ENCODE data around the gene ANKRD1.

DNA sequence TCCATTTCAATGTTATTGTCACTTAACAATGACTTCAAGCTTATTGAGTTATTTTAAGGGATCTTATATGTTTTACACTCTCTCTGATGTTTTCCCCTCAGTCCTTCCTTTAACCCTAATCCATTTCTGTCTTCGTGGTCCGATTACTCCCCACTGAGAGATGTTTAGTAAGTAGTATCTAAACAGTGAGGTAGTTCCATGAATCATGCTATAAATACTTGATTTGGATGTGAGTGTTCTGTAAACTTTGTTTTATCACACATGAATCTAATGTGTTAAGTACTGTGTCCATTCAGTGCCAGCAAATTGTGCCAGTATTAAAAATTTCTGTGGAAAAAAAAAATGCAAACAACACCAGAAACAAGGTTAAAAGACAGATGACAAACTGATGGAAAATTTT, 30.5 kb downstream of the ANKRD1 start:
- TF ChIP-seq, protein P1, sequence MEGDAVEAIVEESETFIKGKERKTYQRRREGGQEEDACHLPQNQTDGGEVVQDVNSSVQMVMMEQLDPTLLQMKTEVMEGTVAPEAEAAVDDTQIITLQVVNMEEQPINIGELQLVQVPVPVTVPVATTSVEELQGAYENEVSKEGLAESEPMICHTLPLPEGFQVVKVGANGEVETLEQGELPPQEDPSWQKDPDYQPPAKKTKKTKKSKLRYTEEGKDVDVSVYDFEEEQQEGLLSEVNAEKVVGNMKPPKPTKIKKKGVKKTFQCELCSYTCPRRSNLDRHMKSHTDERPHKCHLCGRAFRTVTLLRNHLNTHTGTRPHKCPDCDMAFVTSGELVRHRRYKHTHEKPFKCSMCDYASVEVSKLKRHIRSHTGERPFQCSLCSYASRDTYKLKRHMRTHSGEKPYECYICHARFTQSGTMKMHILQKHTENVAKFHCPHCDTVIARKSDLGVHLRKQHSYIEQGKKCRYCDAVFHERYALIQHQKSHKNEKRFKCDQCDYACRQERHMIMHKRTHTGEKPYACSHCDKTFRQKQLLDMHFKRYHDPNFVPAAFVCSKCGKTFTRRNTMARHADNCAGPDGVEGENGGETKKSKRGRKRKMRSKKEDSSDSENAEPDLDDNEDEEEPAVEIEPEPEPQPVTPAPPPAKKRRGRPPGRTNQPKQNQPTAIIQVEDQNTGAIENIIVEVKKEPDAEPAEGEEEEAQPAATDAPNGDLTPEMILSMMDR (IDR thresholded peaks at IDR 0.05): no peak
- no peak for TF ChIP-seq EZH2 (IDR thresholded peaks at IDR 0.05; ENCODE audit: borderline replicate concordance, insufficient read depth, low read depth, low read length, poor library complexity, severe bottlenecking)

Data from B cell (primary cell).